WTC11 (cell line): ENCODE data around the gene SYT17. TPM values are rescaled to one million over a fixed set of nuclear protein-coding genes. Genes with fewer than 3 reads are reported as not detected.

Experiments used
- ATAC-seq: fragments of 200-7000 bp; cut with Tn5 transposase; 2 replicates; pipeline ENCODE4 v1.10.0; 2021; ENCODE audit warnings: mild to moderate bottlenecking, moderate library complexity
- CTCF ChIA-PET: fragments of 300-600 bp; sonication (Branson Sonifier 250); formaldehyde crosslinking; loops from one replicate; lab custom pipeline; 2021; ENCODE audit warnings: antibody characterized with exemption; lab: Charles Lee
- POLR2A ChIA-PET: fragments of 350-600 bp; sonication (Branson Sonifier 250); formaldehyde crosslinking; loops from one replicate; lab custom pipeline; 2021; ENCODE audit warnings: antibody characterized with exemption; lab: Charles Lee
- DNase-seq: peaks from one replicate; pipeline ENCODE4 v3.0.0; 2021; ENCODE audit warnings: low spot score
- H3K27ac Mint-ChIP-seq: 2 replicates; pipeline ENCODE4 v1.8.0; 2021; ENCODE audit warnings: mixed read lengths
- H3K27me3 Mint-ChIP-seq: 2 replicates; pipeline ENCODE4 v1.8.0; 2021; ENCODE audit warnings: low read depth, mild to moderate bottlenecking, moderate library complexity, mixed read lengths
- H3K36me3 Mint-ChIP-seq: 2 replicates; pipeline ENCODE4 v1.8.0; 2021; ENCODE audit warnings: mixed read lengths
- H3K4me1 Mint-ChIP-seq: 2 replicates; pipeline ENCODE4 v1.8.0; 2022; ENCODE audit warnings: mixed read lengths
- H3K4me3 Mint-ChIP-seq: 2 replicates; pipeline ENCODE4 v1.8.0; 2021; ENCODE audit warnings: mild to moderate bottlenecking, moderate library complexity, mixed read lengths
- H3K9me3 Mint-ChIP-seq: 2 replicates; pipeline ENCODE4 v1.8.0; 2021; ENCODE audit warnings: mixed read lengths
- EMX1 ChIP-seq: fragments of 250-450 bp; sonication (Bioruptor Pico); IDR thresholded peaks from 2 replicates; pipeline ENCODE4 v1.8.0; 2021; ENCODE audit warnings: mild to moderate bottlenecking
- GABPB1 ChIP-seq: sonication (generic); formaldehyde crosslinking; IDR thresholded peaks from 2 replicates; pipeline ENCODE4 v1.8.1; 2023; ENCODE audit warnings: mild to moderate bottlenecking, missing genetic modification reagents
- GRHL2 ChIP-seq: fragments of 250-450 bp; sonication (Bioruptor Pico); IDR thresholded peaks from 2 replicates; pipeline ENCODE4 v1.8.0; 2022; ENCODE audit warnings: mild to moderate bottlenecking, moderate library complexity; ENCODE audit not compliant: insufficient replicate concordance, severe bottlenecking
- GTF2I ChIP-seq: fragments of 250-450 bp; sonication (Bioruptor Pico); conservative IDR thresholded peaks from 2 replicates; pipeline ENCODE4 v1.4.0; 2021; ENCODE audit warnings: mild to moderate bottlenecking
- SMAD3 ChIP-seq: sonication (generic); formaldehyde crosslinking; IDR thresholded peaks from 2 replicates; pipeline ENCODE4 v1.8.0; 2022; ENCODE audit warnings: missing genetic modification reagents, mild to moderate bottlenecking, borderline replicate concordance
- SMAD4 ChIP-seq: sonication (generic); formaldehyde crosslinking; IDR thresholded peaks from 2 replicates; pipeline ENCODE4 v1.8.0; 2022; ENCODE audit warnings: mild to moderate bottlenecking, missing genetic modification reagents
- ZBTB21 ChIP-seq: sonication (generic); formaldehyde crosslinking; IDR thresholded peaks from 2 replicates; pipeline ENCODE4 v1.8.1; 2023; ENCODE audit warnings: mild to moderate bottlenecking, missing genetic modification reagents, borderline replicate concordance
- ZNF232 ChIP-seq: sonication (generic); formaldehyde crosslinking; IDR thresholded peaks from 2 replicates; pipeline ENCODE4 v1.8.0; 2022; ENCODE audit warnings: mild to moderate bottlenecking, missing genetic modification reagents
- ZNF263 ChIP-seq: sonication (generic); formaldehyde crosslinking; IDR thresholded peaks from 2 replicates; pipeline ENCODE4 v1.8.1; 2022; ENCODE audit warnings: low read depth, mild to moderate bottlenecking, moderate library complexity, missing genetic modification reagents
- ZNF423 ChIP-seq: fragments of 250-450 bp; sonication (Bioruptor Pico); IDR thresholded peaks from 2 replicates; pipeline ENCODE4 v2.1.2; 2022; ENCODE audit warnings: mild to moderate bottlenecking, moderate library complexity
- total RNA-seq: library from RNA; stranded (reverse); gene quantifications from 3 replicates; pipeline ENCODE4 v1.2.3, GENCODE V29; 2021
- TF ChIP-seq, protein P1 (sequence below): sonication (generic); formaldehyde crosslinking; IDR thresholded peaks from 2 replicates; pipeline ENCODE4 v1.8.0; 2023; ENCODE audit warnings: missing genetic modification reagents, mild to moderate bottlenecking, borderline replicate concordance
- TF ChIP-seq, protein P2 (sequence below): sonication (generic); formaldehyde crosslinking; IDR thresholded peaks from 2 replicates; pipeline ENCODE4 v1.8.1; 2023; ENCODE audit warnings: mild to moderate bottlenecking, missing genetic modification reagents, moderate library complexity
- TF ChIP-seq, protein P3 (sequence below): fragments of 200-600 bp; IDR thresholded peaks from 2 replicates; pipeline ENCODE4 v1.8.0; 2022; ENCODE audit warnings: antibody characterized with exemption
- TF ChIP-seq, protein P4 (sequence below): fragments of 250-450 bp; sonication (Bioruptor Pico); IDR thresholded peaks from 2 replicates; pipeline ENCODE4 v1.8.0; 2021; ENCODE audit warnings: mild to moderate bottlenecking
- TF ChIP-seq, protein P5 (sequence below): fragments of 250-450 bp; sonication (Bioruptor Pico); IDR thresholded peaks from 2 replicates; pipeline ENCODE4 v1.9.0; 2021; ENCODE audit warnings: mild to moderate bottlenecking

SYT17 gene
- total RNA-seq, 1 experiment from 2014 or later, result 5.5 TPM

DNA sequence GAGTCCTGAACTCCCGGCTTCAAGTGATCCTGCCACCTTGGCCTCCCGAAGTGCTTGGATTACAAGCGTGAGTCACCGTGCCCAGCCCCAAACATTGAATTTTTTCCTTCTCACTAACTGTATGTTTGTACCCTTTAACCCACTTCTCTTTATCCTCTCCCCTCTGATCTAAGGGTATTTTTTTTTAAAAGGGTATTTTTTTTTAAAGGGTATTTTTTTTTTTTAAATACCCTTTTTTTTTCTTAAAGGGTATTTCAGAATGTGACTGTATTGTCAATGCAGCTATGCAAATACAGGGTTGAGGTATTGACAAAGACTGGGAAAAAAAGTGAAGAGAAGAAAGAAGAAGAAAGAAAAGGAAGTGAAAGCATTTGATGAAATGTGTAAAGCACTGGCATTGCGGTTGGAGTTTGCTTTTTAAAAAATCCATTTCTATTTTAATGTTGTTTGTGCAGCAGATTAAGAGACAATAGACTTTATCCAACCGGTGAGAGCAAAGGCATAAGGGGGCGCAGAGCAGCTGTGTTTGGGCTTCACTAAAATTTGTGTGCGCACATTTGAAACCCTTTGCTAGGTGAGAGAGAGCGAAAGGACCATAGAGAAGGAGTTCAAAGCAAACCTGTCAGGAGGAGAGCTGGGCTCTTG is 42.4 kb downstream of the SYT17 start (continued):
- TF ChIP-seq GRHL2 (no peak), ZNF263 (CRISPR knock-in tag) (no peak), SMAD4 (CRISPR knock-in tag) (no peak), ZNF423 (CRISPR knock-in tag) (no peak), SMAD3 (CRISPR knock-in tag) (no peak), GABPB1 (CRISPR knock-in tag) (no peak), GTF2I (CRISPR knock-in tag) (no peak), ZNF232 (CRISPR knock-in tag) (no peak), EMX1 (CRISPR knock-in tag) (no peak)
- TF ChIP-seq, protein P1, sequence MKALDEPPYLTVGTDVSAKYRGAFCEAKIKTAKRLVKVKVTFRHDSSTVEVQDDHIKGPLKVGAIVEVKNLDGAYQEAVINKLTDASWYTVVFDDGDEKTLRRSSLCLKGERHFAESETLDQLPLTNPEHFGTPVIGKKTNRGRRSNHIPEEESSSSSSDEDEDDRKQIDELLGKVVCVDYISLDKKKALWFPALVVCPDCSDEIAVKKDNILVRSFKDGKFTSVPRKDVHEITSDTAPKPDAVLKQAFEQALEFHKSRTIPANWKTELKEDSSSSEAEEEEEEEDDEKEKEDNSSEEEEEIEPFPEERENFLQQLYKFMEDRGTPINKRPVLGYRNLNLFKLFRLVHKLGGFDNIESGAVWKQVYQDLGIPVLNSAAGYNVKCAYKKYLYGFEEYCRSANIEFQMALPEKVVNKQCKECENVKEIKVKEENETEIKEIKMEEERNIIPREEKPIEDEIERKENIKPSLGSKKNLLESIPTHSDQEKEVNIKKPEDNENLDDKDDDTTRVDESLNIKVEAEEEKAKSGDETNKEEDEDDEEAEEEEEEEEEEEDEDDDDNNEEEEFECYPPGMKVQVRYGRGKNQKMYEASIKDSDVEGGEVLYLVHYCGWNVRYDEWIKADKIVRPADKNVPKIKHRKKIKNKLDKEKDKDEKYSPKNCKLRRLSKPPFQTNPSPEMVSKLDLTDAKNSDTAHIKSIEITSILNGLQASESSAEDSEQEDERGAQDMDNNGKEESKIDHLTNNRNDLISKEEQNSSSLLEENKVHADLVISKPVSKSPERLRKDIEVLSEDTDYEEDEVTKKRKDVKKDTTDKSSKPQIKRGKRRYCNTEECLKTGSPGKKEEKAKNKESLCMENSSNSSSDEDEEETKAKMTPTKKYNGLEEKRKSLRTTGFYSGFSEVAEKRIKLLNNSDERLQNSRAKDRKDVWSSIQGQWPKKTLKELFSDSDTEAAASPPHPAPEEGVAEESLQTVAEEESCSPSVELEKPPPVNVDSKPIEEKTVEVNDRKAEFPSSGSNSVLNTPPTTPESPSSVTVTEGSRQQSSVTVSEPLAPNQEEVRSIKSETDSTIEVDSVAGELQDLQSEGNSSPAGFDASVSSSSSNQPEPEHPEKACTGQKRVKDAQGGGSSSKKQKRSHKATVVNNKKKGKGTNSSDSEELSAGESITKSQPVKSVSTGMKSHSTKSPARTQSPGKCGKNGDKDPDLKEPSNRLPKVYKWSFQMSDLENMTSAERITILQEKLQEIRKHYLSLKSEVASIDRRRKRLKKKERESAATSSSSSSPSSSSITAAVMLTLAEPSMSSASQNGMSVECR, result no peak
- TF ChIP-seq, protein P2, sequence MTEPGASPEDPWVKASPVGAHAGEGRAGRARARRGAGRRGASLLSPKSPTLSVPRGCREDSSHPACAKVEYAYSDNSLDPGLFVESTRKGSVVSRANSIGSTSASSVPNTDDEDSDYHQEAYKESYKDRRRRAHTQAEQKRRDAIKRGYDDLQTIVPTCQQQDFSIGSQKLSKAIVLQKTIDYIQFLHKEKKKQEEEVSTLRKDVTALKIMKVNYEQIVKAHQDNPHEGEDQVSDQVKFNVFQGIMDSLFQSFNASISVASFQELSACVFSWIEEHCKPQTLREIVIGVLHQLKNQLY (CRISPR knock-in tag), result no peak
- TF ChIP-seq, protein P3, sequence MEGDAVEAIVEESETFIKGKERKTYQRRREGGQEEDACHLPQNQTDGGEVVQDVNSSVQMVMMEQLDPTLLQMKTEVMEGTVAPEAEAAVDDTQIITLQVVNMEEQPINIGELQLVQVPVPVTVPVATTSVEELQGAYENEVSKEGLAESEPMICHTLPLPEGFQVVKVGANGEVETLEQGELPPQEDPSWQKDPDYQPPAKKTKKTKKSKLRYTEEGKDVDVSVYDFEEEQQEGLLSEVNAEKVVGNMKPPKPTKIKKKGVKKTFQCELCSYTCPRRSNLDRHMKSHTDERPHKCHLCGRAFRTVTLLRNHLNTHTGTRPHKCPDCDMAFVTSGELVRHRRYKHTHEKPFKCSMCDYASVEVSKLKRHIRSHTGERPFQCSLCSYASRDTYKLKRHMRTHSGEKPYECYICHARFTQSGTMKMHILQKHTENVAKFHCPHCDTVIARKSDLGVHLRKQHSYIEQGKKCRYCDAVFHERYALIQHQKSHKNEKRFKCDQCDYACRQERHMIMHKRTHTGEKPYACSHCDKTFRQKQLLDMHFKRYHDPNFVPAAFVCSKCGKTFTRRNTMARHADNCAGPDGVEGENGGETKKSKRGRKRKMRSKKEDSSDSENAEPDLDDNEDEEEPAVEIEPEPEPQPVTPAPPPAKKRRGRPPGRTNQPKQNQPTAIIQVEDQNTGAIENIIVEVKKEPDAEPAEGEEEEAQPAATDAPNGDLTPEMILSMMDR, result no peak
- TF ChIP-seq, protein P4, sequence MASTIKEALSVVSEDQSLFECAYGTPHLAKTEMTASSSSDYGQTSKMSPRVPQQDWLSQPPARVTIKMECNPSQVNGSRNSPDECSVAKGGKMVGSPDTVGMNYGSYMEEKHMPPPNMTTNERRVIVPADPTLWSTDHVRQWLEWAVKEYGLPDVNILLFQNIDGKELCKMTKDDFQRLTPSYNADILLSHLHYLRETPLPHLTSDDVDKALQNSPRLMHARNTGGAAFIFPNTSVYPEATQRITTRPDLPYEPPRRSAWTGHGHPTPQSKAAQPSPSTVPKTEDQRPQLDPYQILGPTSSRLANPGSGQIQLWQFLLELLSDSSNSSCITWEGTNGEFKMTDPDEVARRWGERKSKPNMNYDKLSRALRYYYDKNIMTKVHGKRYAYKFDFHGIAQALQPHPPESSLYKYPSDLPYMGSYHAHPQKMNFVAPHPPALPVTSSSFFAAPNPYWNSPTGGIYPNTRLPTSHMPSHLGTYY (CRISPR knock-in tag), result no peak

DNA sequence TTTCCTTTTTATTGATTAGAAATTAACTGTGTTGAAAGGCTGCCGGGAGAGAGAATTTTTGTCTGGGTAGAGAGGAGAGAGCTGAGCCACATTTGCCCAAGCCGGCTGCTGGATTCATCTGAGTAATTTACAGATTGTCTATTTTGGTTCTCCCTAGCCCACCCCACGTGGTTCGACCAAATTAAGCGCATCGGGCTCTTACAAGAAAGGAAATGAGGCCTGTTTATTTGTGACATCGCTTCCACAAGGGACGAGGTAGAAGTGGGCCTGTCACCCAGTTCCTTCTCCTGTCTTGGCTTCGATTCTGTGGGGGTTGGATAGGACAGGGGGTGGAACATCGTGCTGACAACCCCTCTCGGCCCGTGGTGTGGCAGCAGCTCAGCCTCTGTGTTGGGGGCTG is 42.9 kb downstream of the SYT17 start:
- peaks cover 20% of the 10 kb centered on the region for H3K9me3 Mint-ChIP-seq
- peaks cover 13% of the 10 kb centered on the region; the same call in 1 of the 2 replicates for H3K36me3 Mint-ChIP-seq
- DNase-seq (no peak), ATAC-seq (no peak)
- H3K4me3 Mint-ChIP-seq, result no peak overlapping the region
- POLR2A ChIA-PET, result interaction anchor here (0.6 kb wide), 1 partner anchor 22 kb away, joined by 3 read pairs; no protein-coding TSS in a partner anchor
- CTCF ChIA-PET, result interaction anchor here (1.0 to 1.9 kb wide), 2 partner anchors 12 to 116 kb away, joined by 3 to 5 read pairs; no protein-coding TSS in a partner anchor
- no peak for TF ChIP-seq ZBTB21 (CRISPR knock-in tag)
- TF ChIP-seq, protein P5, sequence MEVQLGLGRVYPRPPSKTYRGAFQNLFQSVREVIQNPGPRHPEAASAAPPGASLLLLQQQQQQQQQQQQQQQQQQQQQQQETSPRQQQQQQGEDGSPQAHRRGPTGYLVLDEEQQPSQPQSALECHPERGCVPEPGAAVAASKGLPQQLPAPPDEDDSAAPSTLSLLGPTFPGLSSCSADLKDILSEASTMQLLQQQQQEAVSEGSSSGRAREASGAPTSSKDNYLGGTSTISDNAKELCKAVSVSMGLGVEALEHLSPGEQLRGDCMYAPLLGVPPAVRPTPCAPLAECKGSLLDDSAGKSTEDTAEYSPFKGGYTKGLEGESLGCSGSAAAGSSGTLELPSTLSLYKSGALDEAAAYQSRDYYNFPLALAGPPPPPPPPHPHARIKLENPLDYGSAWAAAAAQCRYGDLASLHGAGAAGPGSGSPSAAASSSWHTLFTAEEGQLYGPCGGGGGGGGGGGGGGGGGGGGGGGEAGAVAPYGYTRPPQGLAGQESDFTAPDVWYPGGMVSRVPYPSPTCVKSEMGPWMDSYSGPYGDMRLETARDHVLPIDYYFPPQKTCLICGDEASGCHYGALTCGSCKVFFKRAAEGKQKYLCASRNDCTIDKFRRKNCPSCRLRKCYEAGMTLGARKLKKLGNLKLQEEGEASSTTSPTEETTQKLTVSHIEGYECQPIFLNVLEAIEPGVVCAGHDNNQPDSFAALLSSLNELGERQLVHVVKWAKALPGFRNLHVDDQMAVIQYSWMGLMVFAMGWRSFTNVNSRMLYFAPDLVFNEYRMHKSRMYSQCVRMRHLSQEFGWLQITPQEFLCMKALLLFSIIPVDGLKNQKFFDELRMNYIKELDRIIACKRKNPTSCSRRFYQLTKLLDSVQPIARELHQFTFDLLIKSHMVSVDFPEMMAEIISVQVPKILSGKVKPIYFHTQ (CRISPR knock-in tag), result no peak
- peaks cover 8% of the 10 kb centered on the region for H3K4me1 Mint-ChIP-seq
- H3K27me3 Mint-ChIP-seq, result peaks cover 4% of the 10 kb centered on the region
- no peak overlapping the region for H3K27ac Mint-ChIP-seq
